ENCODE results near the gene RAB27A.

RAB27A gene

GRCh38 chr15:55196458-55197361 is 92.9 kb downstream of the RAB27A start, which contains the start of gene RSL24D1:
RSL24D1 (minus strand) TSS chr15:55196941; CDS start chr15:55196890, 51 bp downstream.
- Mint-ChIP-seq H3K9me3 (no peaks in the 10 kb centered on the region), H3K27me3 (no peaks in the 10 kb centered on the region), H3K36me3 (ENCODE audit: insufficient read depth) (peaks cover 17% of the 10 kb centered on the region), H3K27ac (ENCODE audit: low read depth) (no peak within 1 kb of the TSS), H3K4me1 (peaks cover 21% of the 10 kb centered on the region), H3K4me3 (no peak within 1 kb of the TSS)
- peak; percentile 92 for ATAC-seq (replicated peaks; ENCODE audit: extremely low read depth, poor library complexity, severe bottlenecking)
- DNase-seq (ENCODE audit: low spot score in 2 of 2), result peak; percentile 84 to 94

- Mint-ChIP-seq H3K9me3 (no peaks in the 10 kb centered on the region), H3K4me1 (peaks cover 26% of the 10 kb centered on the region), H3K4me3 (no peak overlapping the region), H3K27me3 (no peaks in the 10 kb centered on the region), H3K36me3 (ENCODE audit: insufficient read depth) (peaks cover 24% of the 10 kb centered on the region), H3K27ac (ENCODE audit: low read depth) (no peak overlapping the region)
- DNase-seq (ENCODE audit: low spot score in 2 of 2), result no peak
- ATAC-seq (replicated peaks; ENCODE audit: extremely low read depth, poor library complexity, severe bottlenecking), result no peak
Measured at GRCh38 chr15:55195996-55196395, 93.6 kb downstream of the RAB27A start.

DNA sequence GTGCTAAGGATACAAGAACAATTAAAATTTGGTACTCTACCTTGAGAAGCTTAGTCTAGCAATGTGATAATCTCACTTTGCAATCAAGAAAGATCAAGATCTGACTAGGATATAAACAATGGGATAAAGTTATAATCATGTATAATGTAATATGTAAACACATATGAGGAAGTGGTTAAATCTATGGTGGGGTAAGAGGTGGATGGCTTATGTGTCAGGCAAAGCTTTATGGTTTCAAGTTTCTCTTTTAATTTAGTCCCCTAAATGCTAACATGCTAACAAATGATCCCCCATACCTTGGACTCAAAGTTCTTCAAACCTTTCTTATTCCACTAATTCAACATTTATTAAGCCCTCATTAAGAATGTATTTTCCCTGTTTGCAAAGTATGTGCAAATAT is 95.4 kb downstream of the RAB27A start:
- DNase-seq (ENCODE audit: low spot score in 2 of 2) (no peak), ATAC-seq (replicated peaks; ENCODE audit: extremely low read depth, poor library complexity, severe bottlenecking) (no peak)
- Mint-ChIP-seq H3K9me3 (no peaks in the 10 kb centered on the region), H3K36me3 (ENCODE audit: insufficient read depth) (peaks cover 35% of the 10 kb centered on the region), H3K27me3 (no peaks in the 10 kb centered on the region), H3K4me1 (peaks cover 26% of the 10 kb centered on the region), H3K4me3 (no peak overlapping the region), H3K27ac (ENCODE audit: low read depth) (no peak overlapping the region)

GRCh38 chr15:55186331-55186730 is 103.3 kb downstream of the RAB27A start:
- Mint-ChIP-seq H3K36me3 (ENCODE audit: insufficient read depth) (peaks cover 65% of the 10 kb centered on the region), H3K4me1 (peaks cover 38% of the 10 kb centered on the region), H3K27me3 (no peaks in the 10 kb centered on the region), H3K9me3 (no peaks in the 10 kb centered on the region), H3K27ac (ENCODE audit: low read depth) (peak overlapping the region; percentile 8), H3K4me3 (no peak overlapping the region)
- ATAC-seq (replicated peaks; ENCODE audit: extremely low read depth, poor library complexity, severe bottlenecking) (no peak), DNase-seq (ENCODE audit: low spot score in 2 of 2) (no peak)

DNA sequence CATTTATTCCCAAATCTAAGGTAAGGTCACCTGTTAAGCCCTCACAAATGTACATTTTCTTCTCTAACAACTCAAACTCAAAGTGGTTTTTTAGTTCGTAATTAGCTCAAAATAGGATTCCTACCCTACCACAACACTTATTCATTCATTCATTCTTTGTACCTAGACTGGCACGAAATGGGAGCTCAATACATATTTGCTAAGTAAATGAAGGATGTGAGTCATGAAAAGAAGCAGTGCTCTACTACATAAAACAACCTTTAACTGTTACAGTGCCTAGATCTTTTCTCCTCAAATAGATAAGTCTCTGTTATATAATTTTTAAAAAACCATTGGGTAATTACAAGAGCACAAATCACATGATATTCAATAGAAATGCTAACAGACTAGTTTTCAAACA is 105.9 kb downstream of the RAB27A start:
- Mint-ChIP-seq H3K4me1 (peaks cover 33% of the 10 kb centered on the region), H3K36me3 (ENCODE audit: insufficient read depth) (peaks cover 72% of the 10 kb centered on the region), H3K4me3 (no peak overlapping the region), H3K27me3 (no peaks in the 10 kb centered on the region), H3K27ac (ENCODE audit: low read depth) (peak overlapping the region; percentile 36), H3K9me3 (no peaks in the 10 kb centered on the region)
- ATAC-seq (replicated peaks; ENCODE audit: extremely low read depth, poor library complexity, severe bottlenecking), result no peak
- DNase-seq (ENCODE audit: low spot score in 2 of 2), result no peak

GRCh38 chr15:55179141-55179540 is 110.5 kb downstream of the RAB27A start:
- DNase-seq (ENCODE audit: low spot score in 2 of 2) (no peak), ATAC-seq (replicated peaks; ENCODE audit: extremely low read depth, poor library complexity, severe bottlenecking) (no peak)
- Mint-ChIP-seq H3K4me1 (peaks cover 5% of the 10 kb centered on the region), H3K27me3 (no peaks in the 10 kb centered on the region), H3K27ac (ENCODE audit: low read depth) (no peak overlapping the region), H3K9me3 (no peaks in the 10 kb centered on the region), H3K4me3 (no peak overlapping the region), H3K36me3 (ENCODE audit: insufficient read depth) (peaks cover 46% of the 10 kb centered on the region)

- H3K27me3 Mint-ChIP-seq, result no peaks in the 10 kb centered on the region
Measured at GRCh38 chr15:55170361-55170760, 119.3 kb downstream of the RAB27A start.

GRCh38 chr15:55168350-55168974 is 121.2 kb downstream of the RAB27A start:
- no peaks in the 10 kb centered on the region for H3K9me3 Mint-ChIP-seq
- no peak overlapping the region for H3K4me3 Mint-ChIP-seq
- no peak for DNase-seq (ENCODE audit: low spot score in 2 of 2)
- ATAC-seq (replicated peaks; ENCODE audit: extremely low read depth, poor library complexity, severe bottlenecking), result peak; percentile 54
- H3K4me1 Mint-ChIP-seq, result peaks cover 5% of the 10 kb centered on the region
- no peak overlapping the region for H3K27ac Mint-ChIP-seq (ENCODE audit: low read depth)
- no peaks in the 10 kb centered on the region for H3K27me3 Mint-ChIP-seq
- H3K36me3 Mint-ChIP-seq (ENCODE audit: insufficient read depth), result no peaks in the 10 kb centered on the region

More at GRCh38 chr15:55170361-55170760, 119.3 kb downstream of the RAB27A start:
- no peak for DNase-seq (ENCODE audit: low spot score in 2 of 2)
- no peaks in the 10 kb centered on the region for H3K9me3 Mint-ChIP-seq
- H3K4me3 Mint-ChIP-seq, result no peak overlapping the region
- H3K4me1 Mint-ChIP-seq, result peaks cover 5% of the 10 kb centered on the region
- H3K36me3 Mint-ChIP-seq (ENCODE audit: insufficient read depth), result no peaks in the 10 kb centered on the region
- no peak overlapping the region for H3K27ac Mint-ChIP-seq (ENCODE audit: low read depth)
- ATAC-seq (replicated peaks; ENCODE audit: extremely low read depth, poor library complexity, severe bottlenecking), result no peak

GRCh38 chr15:55164284-55164683 is 125.3 kb downstream of the RAB27A start:
- DNase-seq (ENCODE audit: low spot score in 2 of 2) (no peak), ATAC-seq (replicated peaks; ENCODE audit: extremely low read depth, poor library complexity, severe bottlenecking) (no peak)
- Mint-ChIP-seq H3K27ac (ENCODE audit: low read depth) (no peak overlapping the region), H3K36me3 (ENCODE audit: insufficient read depth) (peaks cover 2% of the 10 kb centered on the region), H3K4me3 (no peak overlapping the region), H3K9me3 (no peaks in the 10 kb centered on the region), H3K4me1 (peaks cover 5% of the 10 kb centered on the region), H3K27me3 (peaks cover under 1% of the 10 kb centered on the region)

Measured in central memory CD8-positive, alpha-beta T cell (primary cell).